Prostate gland (tissue), 2 donors: ENCODE results near the gene FMNL3. TPM values are rescaled to one million over a fixed set of nuclear protein-coding genes. Genes with fewer than 3 reads are reported as not detected.

Experiments
- DNase-seq: peaks from one replicate; pipeline ENCODE4 v3.0.0-alpha.2; 2019; ENCODE audit warnings: low spot score
- H3K27ac ChIP-seq, 2 donors: fragments of 200-600 bp; sonication (generic); 2 replicates each; pipeline ENCODE4 v1.5.1; 2017 to 2019
- H3K27me3 ChIP-seq: fragments of 200-600 bp; sonication (generic); replicated peaks from 2 replicates; pipeline ENCODE4 v1.5.1; 2019; ENCODE audit not compliant: insufficient read depth
- H3K36me3 ChIP-seq, 2 donors: fragments of 200-600 bp; sonication (generic); 1 replicate in 1 of 2; 2 replicates in 1 of 2; pipeline versions ENCODE4 v1.5.1 to v1.8.1; 2017 to 2019
- H3K4me1 ChIP-seq: fragments of 200-600 bp; sonication (generic); replicated peaks from 2 replicates; pipeline ENCODE4 v1.5.1; 2019
- H3K4me3 ChIP-seq, 2 donors: fragments of 200-600 bp; sonication (generic); 2 replicates each; pipeline ENCODE4 v1.5.1; 2017 to 2019
- H3K9me3 ChIP-seq: fragments of 200-600 bp; sonication (generic); 2 replicates; pipeline ENCODE4 v1.5.1; 2017
- POLR2A ChIP-seq: fragments of 450-650 bp; IDR thresholded peaks from one replicate; pipeline ENCODE4 v1.6.1; 2016; ENCODE audit warnings: antibody characterized with exemption, mild to moderate bottlenecking
- POLR2AphosphoS5 ChIP-seq: sonication (generic); formaldehyde crosslinking; IDR thresholded peaks from one replicate; pipeline ENCODE4 v1.6.1; 2017; ENCODE audit warnings: antibody characterized with exemption
- WGBS: methylation state at CpG from one replicate; pipeline ENCODE4 v1.1.5; 2018; 5-methylcytosine and 5-hydroxymethylcytosine counted together
- intact Hi-C: fragments of 100-400 bp; cut with DNase I; formaldehyde crosslinking; loops from one replicate; pipeline ENCODE4 v1.14.2; 2022
- total RNA-seq, 2 donors: library from RNA; depleted of rRNA; stranded (reverse); fragments of >200 nt; gene quantifications; one replicate each; pipeline ENCODE4 v1.1.0, GENCODE V29; 2016
- TF ChIP-seq, protein P1 (sequence below), 4 experiments: fragments of 200-600 bp in 2 of 4; fragments of 450-650 bp in 2 of 4; sonication (generic) in 2 of 4; IDR thresholded peaks; 1 replicate in 3 of 4; 2 replicates in 1 of 4; pipeline ENCODE4 v1.5.1; 2016 to 2019; ENCODE audit warnings: antibody characterized with exemption in 4 of 4, mild to moderate bottlenecking in 2 of 4, moderate library complexity in 2 of 4

FMNL3 gene
- total RNA-seq, 2 donors from 2014 or later = 4.5 to 52.9 TPM

- no peaks in the 10 kb centered on the region for H3K36me3 ChIP-seq
- no peak overlapping the region for H3K27ac ChIP-seq
- H3K27me3 ChIP-seq = no peaks in the 10 kb centered on the region
- DNase-seq = no peak
- no peaks in the 10 kb centered on the region for H3K9me3 ChIP-seq
- intact Hi-C loops = no loop called here
- no peaks in the 10 kb centered on the region for H3K4me1 ChIP-seq
- TF ChIP-seq, protein P1, sequence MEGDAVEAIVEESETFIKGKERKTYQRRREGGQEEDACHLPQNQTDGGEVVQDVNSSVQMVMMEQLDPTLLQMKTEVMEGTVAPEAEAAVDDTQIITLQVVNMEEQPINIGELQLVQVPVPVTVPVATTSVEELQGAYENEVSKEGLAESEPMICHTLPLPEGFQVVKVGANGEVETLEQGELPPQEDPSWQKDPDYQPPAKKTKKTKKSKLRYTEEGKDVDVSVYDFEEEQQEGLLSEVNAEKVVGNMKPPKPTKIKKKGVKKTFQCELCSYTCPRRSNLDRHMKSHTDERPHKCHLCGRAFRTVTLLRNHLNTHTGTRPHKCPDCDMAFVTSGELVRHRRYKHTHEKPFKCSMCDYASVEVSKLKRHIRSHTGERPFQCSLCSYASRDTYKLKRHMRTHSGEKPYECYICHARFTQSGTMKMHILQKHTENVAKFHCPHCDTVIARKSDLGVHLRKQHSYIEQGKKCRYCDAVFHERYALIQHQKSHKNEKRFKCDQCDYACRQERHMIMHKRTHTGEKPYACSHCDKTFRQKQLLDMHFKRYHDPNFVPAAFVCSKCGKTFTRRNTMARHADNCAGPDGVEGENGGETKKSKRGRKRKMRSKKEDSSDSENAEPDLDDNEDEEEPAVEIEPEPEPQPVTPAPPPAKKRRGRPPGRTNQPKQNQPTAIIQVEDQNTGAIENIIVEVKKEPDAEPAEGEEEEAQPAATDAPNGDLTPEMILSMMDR (IDR thresholded peaks at IDR 0.05) = no peak
- TF ChIP-seq POLR2A (no peak), POLR2AphosphoS5 (no peak)
- WGBS = 97% methylated on average over 4 of the region's 4 CpGs
- H3K4me3 ChIP-seq = no peak overlapping the region
These were observed 43.0 kb downstream of the FMNL3 start for GRCh38 chr12:49664167-49664566.

DNA sequence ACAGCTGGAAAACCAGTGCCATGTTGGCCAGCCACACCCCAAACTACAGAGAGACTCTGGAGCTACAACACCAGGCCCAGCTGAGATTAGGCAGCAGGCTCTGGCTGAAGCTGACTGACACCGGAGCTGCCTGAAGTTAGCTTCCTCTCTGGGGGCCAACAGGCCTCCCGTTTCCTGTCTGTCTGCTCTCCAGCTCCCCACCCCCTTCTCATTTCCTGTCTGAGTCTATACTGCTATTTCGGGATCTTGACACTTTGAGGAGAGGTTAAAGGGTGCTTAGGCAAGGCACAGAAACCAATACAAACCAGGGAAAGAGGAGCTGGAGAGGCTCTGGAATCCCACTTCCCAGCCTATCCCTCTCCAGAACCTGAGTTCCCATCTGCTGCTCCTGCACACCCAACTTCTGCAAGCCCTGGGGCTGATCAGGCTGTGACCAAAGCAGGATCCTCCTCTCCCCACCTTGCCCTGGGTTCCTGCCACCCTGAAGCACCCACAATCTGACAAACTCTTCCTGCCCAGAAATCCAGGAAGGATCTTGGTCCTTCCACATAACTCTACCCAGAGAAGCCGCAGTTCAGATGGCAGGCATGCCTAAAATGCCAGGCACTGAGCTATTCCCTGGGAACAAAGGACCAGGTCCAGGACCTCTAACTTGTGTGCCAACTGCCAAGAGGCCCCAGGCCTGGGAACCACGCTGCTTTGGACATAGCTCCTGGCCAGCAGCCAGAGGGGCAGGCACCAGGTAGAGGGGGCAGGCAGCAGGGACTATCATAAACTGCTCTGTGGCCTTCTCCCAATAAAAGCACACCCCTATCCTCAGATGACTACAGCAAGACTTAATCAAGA, 44.0 kb downstream of the FMNL3 start:
- Histone ChIP-seq H3K4me1 (no peaks in the 10 kb centered on the region), H3K36me3 (no peaks in the 10 kb centered on the region), H3K27me3 (no peaks in the 10 kb centered on the region), H3K4me3 (no peak overlapping the region), H3K27ac (peak overlapping the region; percentile 36 to 40), H3K9me3 (no peaks in the 10 kb centered on the region)
- intact Hi-C loops = no loop called here
- peak; percentile 17 for TF ChIP-seq POLR2AphosphoS5
- TF ChIP-seq POLR2A = no peak
- 42% methylated on average over 5 of the region's 5 CpGs for WGBS
- DNase-seq = no peak

DNA sequence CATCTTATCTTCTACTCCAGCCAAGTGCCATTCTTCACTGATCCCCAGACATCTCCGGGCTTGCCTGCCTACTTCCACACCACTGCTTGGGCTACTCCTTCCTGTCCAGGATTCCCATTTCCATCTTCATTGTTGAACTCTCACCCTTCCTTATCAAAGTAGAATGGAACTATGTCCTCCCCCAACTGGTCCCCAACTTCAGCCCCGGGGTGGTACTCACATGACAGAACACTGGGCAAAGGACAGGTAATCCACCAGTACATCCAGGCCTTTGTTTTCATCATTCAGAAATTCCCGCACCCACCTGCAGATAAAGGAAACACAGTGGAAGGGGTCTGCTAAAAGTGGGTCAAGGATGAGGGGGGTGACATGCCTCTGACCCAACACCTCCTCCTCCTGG, 45.5 kb downstream of the FMNL3 start:
- Histone ChIP-seq H3K9me3 (no peaks in the 10 kb centered on the region), H3K36me3 (no peaks in the 10 kb centered on the region), H3K27me3 (no peaks in the 10 kb centered on the region), H3K4me3 (no peak overlapping the region), H3K4me1 (no peaks in the 10 kb centered on the region), H3K27ac (no peak overlapping the region)
- TF ChIP-seq POLR2A (no peak), POLR2AphosphoS5 (no peak)
- TF ChIP-seq, protein P1 (IDR thresholded peaks at IDR 0.05) = no peak
- 96% methylated on average over 3 of the region's 3 CpGs for WGBS
- no peak for DNase-seq
- intact Hi-C loops = no loop called here

DNA sequence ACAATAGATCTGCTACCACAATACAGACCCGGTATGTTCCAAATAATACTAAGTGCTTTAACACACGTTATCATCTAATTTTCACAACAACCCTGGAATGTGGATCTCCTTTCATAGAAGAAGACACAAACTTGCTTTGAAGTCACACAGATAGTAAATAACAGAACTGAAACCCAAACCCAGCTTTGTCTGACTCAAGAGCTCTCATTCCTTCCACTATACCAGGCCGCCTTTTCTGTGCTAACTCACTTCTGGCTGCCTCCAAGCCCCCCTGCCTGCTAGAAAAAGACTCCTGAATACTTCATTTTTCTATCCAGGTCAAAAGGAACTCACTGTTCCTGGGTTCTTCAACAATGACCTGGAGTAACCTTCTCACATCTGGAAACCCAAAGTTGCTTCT, 46.0 kb downstream of the FMNL3 start:
- intact Hi-C loops = no loop called here
- H3K4me1 ChIP-seq = no peaks in the 10 kb centered on the region
- 81% methylated on average over 3 of the region's 3 CpGs for WGBS
- no peak for TF ChIP-seq POLR2AphosphoS5
- no peak for TF ChIP-seq POLR2A
- TF ChIP-seq, protein P1 (IDR thresholded peaks at IDR 0.05) = no peak
- H3K27ac ChIP-seq = no peak overlapping the region
- H3K27me3 ChIP-seq = no peaks in the 10 kb centered on the region
- no peaks in the 10 kb centered on the region for H3K9me3 ChIP-seq
- no peak overlapping the region for H3K4me3 ChIP-seq
- DNase-seq = no peak
- H3K36me3 ChIP-seq = no peaks in the 10 kb centered on the region

DNA sequence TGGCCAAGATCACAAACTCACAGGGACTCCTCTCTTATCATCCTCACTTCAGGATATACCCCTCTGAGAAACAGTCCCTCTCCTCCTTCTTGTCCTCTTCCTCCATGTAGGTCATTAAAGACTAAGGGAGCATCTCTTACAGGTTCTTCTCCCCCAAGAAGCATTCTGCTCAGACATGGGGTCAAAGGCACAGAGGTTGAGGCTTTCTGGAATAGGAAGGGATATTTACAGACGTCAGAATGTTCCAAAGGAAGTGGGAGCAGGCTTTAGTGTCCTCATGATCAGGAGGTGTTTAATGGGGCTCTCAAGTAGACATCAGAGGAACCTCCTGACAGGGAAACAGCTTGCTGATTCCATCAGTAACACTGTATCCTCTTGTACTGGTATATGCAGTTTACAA, 47.5 kb downstream of the FMNL3 start:
- no peaks in the 10 kb centered on the region for H3K36me3 ChIP-seq
- H3K4me1 ChIP-seq = no peaks in the 10 kb centered on the region
- H3K27me3 ChIP-seq = no peaks in the 10 kb centered on the region
- 64% methylated on average over 1 of the region's 1 CpG for WGBS
- no peak overlapping the region for H3K4me3 ChIP-seq
- TF ChIP-seq, protein P1 (IDR thresholded peaks at IDR 0.05) = no peak
- TF ChIP-seq POLR2A (no peak), POLR2AphosphoS5 (no peak)
- no peaks in the 10 kb centered on the region for H3K9me3 ChIP-seq
- intact Hi-C loops = no loop called here
- DNase-seq = no peak
- H3K27ac ChIP-seq = no peak overlapping the region
